Keratinocyte (primary cell): Measurements from ENCODE around the gene GALNT9.

Experiments used
- EZH2 ChIP-seq: IDR thresholded peaks from one replicate; pipeline ENCODE4 v1.6.1; 2012; ENCODE audit warnings: inconsistent platforms, mild to moderate bottlenecking, low read length, moderate library complexity
- TF ChIP-seq, protein P1 (sequence below), 3 experiments: IDR thresholded peaks in 1 of 3; conservative IDR thresholded peaks in 1 of 3; optimal IDR thresholded peaks in 1 of 3; 2 replicates in 2 of 3; 3 replicates in 1 of 3; pipeline versions ENCODE3 to v1.5.1; 2011; ENCODE audit warnings: low read length in 3 of 3, mild to moderate bottlenecking in 3 of 3, moderate library complexity in 2 of 3, control low read depth in 1 of 3, inconsistent platforms in 1 of 3; ENCODE audit not compliant: insufficient read depth in 2 of 3; ENCODE audit errors: extremely low read depth in 1 of 3

DNA sequence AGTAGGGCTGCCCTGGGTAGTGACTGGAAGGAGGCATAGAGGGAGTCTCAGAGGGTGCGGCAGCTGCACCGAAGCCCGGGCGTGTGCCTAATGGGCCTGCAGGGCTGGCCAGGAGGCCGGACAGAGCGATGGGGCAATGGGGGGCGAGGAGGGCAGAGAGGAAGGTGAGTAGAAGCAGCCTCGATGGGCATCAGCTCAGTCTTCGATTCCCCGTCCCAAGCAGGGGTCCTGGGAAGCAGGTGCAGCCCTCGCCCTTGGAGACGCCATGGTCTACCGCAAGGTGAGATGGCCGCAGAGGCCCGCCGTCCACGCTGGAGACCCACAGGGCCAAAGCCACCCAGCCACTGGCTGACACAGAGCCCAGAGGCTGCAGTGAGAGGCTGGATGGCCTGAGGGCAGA lies 70.8 kb downstream of the GALNT9 start:
- no peak for TF ChIP-seq EZH2
- TF ChIP-seq, protein P1, sequence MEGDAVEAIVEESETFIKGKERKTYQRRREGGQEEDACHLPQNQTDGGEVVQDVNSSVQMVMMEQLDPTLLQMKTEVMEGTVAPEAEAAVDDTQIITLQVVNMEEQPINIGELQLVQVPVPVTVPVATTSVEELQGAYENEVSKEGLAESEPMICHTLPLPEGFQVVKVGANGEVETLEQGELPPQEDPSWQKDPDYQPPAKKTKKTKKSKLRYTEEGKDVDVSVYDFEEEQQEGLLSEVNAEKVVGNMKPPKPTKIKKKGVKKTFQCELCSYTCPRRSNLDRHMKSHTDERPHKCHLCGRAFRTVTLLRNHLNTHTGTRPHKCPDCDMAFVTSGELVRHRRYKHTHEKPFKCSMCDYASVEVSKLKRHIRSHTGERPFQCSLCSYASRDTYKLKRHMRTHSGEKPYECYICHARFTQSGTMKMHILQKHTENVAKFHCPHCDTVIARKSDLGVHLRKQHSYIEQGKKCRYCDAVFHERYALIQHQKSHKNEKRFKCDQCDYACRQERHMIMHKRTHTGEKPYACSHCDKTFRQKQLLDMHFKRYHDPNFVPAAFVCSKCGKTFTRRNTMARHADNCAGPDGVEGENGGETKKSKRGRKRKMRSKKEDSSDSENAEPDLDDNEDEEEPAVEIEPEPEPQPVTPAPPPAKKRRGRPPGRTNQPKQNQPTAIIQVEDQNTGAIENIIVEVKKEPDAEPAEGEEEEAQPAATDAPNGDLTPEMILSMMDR (optimal IDR thresholded peaks at IDR 0.05 in 1 of 3, IDR thresholded peaks at IDR 0.05 in 1 of 3, conservative IDR thresholded peaks at IDR 0.05 in 1 of 3; ENCODE audit: extremely low read depth in 1 of 3, insufficient read depth in 2 of 3, low read length in 3 of 3): no peak
